ENCODE measurements around the gene MRPL52.

- TF ChIP-seq YY1 (IDR thresholded peaks at IDR 0.05; ENCODE audit: low read depth) (no peak), EGR1 (IDR thresholded peaks at IDR 0.05) (no peak), RAD21 (IDR thresholded peaks at IDR 0.05; ENCODE audit: low read depth) (no peak), CEBPB (IDR thresholded peaks at IDR 0.05) (no peak), FOXM1 (IDR thresholded peaks at IDR 0.05; ENCODE audit: borderline replicate concordance, low read depth) (no peak), TAF1 (IDR thresholded peaks at IDR 0.05; ENCODE audit: low read depth) (no peak), ZBTB7A (IDR thresholded peaks at IDR 0.05; ENCODE audit: low read depth) (no peak), CREB1 (IDR thresholded peaks at IDR 0.05; ENCODE audit: low read depth) (no peak), EP300 (IDR thresholded peaks at IDR 0.05; ENCODE audit: borderline replicate concordance) (no peak), TCF12 (IDR thresholded peaks at IDR 0.05; ENCODE audit: low read depth) (no peak), NFIC (IDR thresholded peaks at IDR 0.05) (no peak)
- TF ChIP-seq, protein P1, sequence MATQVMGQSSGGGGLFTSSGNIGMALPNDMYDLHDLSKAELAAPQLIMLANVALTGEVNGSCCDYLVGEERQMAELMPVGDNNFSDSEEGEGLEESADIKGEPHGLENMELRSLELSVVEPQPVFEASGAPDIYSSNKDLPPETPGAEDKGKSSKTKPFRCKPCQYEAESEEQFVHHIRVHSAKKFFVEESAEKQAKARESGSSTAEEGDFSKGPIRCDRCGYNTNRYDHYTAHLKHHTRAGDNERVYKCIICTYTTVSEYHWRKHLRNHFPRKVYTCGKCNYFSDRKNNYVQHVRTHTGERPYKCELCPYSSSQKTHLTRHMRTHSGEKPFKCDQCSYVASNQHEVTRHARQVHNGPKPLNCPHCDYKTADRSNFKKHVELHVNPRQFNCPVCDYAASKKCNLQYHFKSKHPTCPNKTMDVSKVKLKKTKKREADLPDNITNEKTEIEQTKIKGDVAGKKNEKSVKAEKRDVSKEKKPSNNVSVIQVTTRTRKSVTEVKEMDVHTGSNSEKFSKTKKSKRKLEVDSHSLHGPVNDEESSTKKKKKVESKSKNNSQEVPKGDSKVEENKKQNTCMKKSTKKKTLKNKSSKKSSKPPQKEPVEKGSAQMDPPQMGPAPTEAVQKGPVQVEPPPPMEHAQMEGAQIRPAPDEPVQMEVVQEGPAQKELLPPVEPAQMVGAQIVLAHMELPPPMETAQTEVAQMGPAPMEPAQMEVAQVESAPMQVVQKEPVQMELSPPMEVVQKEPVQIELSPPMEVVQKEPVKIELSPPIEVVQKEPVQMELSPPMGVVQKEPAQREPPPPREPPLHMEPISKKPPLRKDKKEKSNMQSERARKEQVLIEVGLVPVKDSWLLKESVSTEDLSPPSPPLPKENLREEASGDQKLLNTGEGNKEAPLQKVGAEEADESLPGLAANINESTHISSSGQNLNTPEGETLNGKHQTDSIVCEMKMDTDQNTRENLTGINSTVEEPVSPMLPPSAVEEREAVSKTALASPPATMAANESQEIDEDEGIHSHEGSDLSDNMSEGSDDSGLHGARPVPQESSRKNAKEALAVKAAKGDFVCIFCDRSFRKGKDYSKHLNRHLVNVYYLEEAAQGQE (IDR thresholded peaks at IDR 0.05; ENCODE audit: low read depth): no peak
- TF ChIP-seq, protein P2, sequence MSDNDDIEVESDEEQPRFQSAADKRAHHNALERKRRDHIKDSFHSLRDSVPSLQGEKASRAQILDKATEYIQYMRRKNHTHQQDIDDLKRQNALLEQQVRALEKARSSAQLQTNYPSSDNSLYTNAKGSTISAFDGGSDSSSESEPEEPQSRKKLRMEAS (IDR thresholded peaks at IDR 0.05): no peak
- TF ChIP-seq, protein P3, sequence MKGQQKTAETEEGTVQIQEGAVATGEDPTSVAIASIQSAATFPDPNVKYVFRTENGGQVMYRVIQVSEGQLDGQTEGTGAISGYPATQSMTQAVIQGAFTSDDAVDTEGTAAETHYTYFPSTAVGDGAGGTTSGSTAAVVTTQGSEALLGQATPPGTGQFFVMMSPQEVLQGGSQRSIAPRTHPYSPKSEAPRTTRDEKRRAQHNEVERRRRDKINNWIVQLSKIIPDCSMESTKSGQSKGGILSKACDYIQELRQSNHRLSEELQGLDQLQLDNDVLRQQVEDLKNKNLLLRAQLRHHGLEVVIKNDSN (IDR thresholded peaks at IDR 0.05): no peak
These were observed 54.5 kb downstream of the MRPL52 start for GRCh38 chr14:22884076-22884737.
